Neural progenitor cell (in vitro differentiated cells): Measurements from ENCODE around the gene TUB. TPM values are rescaled to one million over a fixed set of nuclear protein-coding genes. Genes with fewer than 3 reads are reported as not detected.

Experiments
- DNase-seq: peaks from one replicate; pipeline ENCODE4 v3.0.0-alpha.2; 2016; ENCODE audit warnings: low spot score
- H2AFZ ChIP-seq: fragments of 200-600 bp; sonication (generic); replicated peaks from 2 replicates; pipeline ENCODE4 v1.6.1; 2016; ENCODE audit warnings: antibody characterized with exemption
- H3F3A ChIP-seq: fragments of 200-600 bp; sonication (generic); 2 replicates; pipeline ENCODE4 v1.6.1; 2016; ENCODE audit warnings: antibody characterized with exemption, low read depth
- H3K27ac ChIP-seq: fragments of 200-600 bp; sonication (generic); 2 replicates; pipeline ENCODE4 v1.5.1; 2016; ENCODE audit warnings: mild to moderate bottlenecking
- H3K27me3 ChIP-seq: fragments of 200-600 bp; sonication (generic); 2 replicates; pipeline ENCODE4 v1.6.1; 2016; ENCODE audit warnings: mild to moderate bottlenecking, moderate library complexity
- H3K36me3 ChIP-seq: fragments of 200-600 bp; sonication (generic); 2 replicates; pipeline ENCODE4 v1.5.1; 2016
- H3K4me1 ChIP-seq: fragments of 200-600 bp; sonication (generic); 2 replicates; pipeline ENCODE4 v1.6.1; 2016; ENCODE audit warnings: mixed run types
- H3K4me2 ChIP-seq: fragments of 200-600 bp; sonication (generic); 2 replicates; pipeline ENCODE4 v1.6.1; 2016
- H3K4me3 ChIP-seq: fragments of 200-600 bp; sonication (generic); 2 replicates; pipeline ENCODE4 v1.5.1; 2016
- H3K79me2 ChIP-seq: fragments of 200-600 bp; sonication (generic); 2 replicates; pipeline ENCODE4 v1.6.1; 2016; ENCODE audit warnings: low read depth
- H3K9ac ChIP-seq: fragments of 200-600 bp; sonication (generic); 2 replicates; pipeline ENCODE4 v1.6.1; 2016
- H3K9me3 ChIP-seq: fragments of 200-600 bp; sonication (generic); 2 replicates; pipeline ENCODE4 v1.5.1; 2016; ENCODE audit warnings: low read depth
- H4K20me1 ChIP-seq: fragments of 200-600 bp; sonication (generic); 2 replicates; pipeline ENCODE4 v1.6.1; 2016; ENCODE audit warnings: low read depth
- H3K27ac Mint-ChIP-seq: 3 replicates; pipeline ENCODE4 v1.8.0; 2021; ENCODE audit warnings: mixed read lengths
- H3K27me3 Mint-ChIP-seq: 2 replicates; pipeline ENCODE4 v1.8.0; 2022; ENCODE audit warnings: low read depth, mild to moderate bottlenecking, inconsistent platforms, moderate library complexity, mixed read lengths; ENCODE audit not compliant: insufficient read depth
- H3K36me3 Mint-ChIP-seq: 3 replicates; pipeline ENCODE4 v1.8.0; 2021; ENCODE audit warnings: mixed read lengths
- H3K4me1 Mint-ChIP-seq: 3 replicates; pipeline ENCODE4 v1.8.0; 2021; ENCODE audit warnings: mixed read lengths
- H3K4me3 Mint-ChIP-seq: 3 replicates; pipeline ENCODE4 v1.8.0; 2021; ENCODE audit warnings: mild to moderate bottlenecking, moderate library complexity, mixed read lengths
- H3K9me3 Mint-ChIP-seq: 3 replicates; pipeline ENCODE4 v1.8.0; 2020; ENCODE audit warnings: mixed read lengths
- EZH2 ChIP-seq: fragments of 200-600 bp; sonication (generic); IDR thresholded peaks from 2 replicates; pipeline ENCODE4 v1.6.1; 2017; ENCODE audit warnings: antibody characterized with exemption, mild to moderate bottlenecking, moderate library complexity
- EZH2phosphoT487 ChIP-seq: fragments of 200-600 bp; sonication (generic); IDR thresholded peaks from 2 replicates; pipeline ENCODE4 v1.6.1; 2017; ENCODE audit warnings: antibody characterized with exemption
- total RNA-seq: library from RNA; depleted of rRNA; stranded (reverse); fragments of >200 nt; gene quantifications from 2 replicates; pipeline ENCODE4 v1.2.3, GENCODE V29; 2015; ENCODE audit warnings: low replicate concordance
- TF ChIP-seq, protein P1 (sequence below): fragments of 200-600 bp; sonication (generic); IDR thresholded peaks from 2 replicates; pipeline ENCODE4 v1.5.1; 2017; ENCODE audit warnings: antibody characterized with exemption, mild to moderate bottlenecking

Gene TUB
- total RNA-seq, 1 donor from 2014 or later = 28.7 TPM

DNA sequence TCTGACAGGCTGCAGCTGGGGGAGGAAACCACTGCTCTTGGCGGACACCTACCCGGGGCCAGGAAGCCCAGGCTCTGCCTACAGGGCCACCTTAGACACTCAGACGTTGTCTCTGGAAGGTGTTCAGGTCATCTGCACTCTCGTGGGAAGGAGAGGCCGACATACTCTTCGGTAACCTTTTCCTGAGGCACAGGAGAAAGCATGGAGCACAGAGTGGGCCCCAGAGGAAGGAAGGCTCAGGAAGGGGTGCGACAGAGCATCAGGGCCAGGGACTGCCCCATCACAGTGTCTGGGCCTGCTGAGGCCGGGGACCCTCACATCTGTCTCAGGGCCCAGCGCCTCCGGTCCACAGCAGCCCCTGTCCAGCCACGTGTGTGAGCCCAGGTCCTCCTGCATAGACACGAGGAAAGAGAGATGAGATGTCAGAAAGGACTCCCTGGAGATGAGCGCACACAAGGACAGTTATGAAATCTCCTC, 18.2 kb upstream of the TUB start:
- Histone ChIP-seq H3K4me1 (no peaks in the 10 kb centered on the region), H3K27ac (no peak overlapping the region), H4K20me1 (no peaks in the 10 kb centered on the region), H3K4me3 (no peak overlapping the region), H3K36me3 (no peaks in the 10 kb centered on the region), H3K9ac (no peak overlapping the region), H2AFZ (no peak overlapping the region), H3K9me3 (no peaks in the 10 kb centered on the region), H3K4me2 (no peak overlapping the region), H3K27me3 (no peaks in the 10 kb centered on the region), H3K79me2 (no peaks in the 10 kb centered on the region), H3F3A (no peaks in the 10 kb centered on the region)
- Mint-ChIP-seq H3K36me3 (no peaks in the 10 kb centered on the region), H3K4me1 (peaks cover 10% of the 10 kb centered on the region), H3K27ac (no peak overlapping the region), H3K4me3 (no peak overlapping the region), H3K27me3 (peaks cover 14% of the 10 kb centered on the region), H3K9me3 (no peaks in the 10 kb centered on the region)
- TF ChIP-seq EZH2 (no peak), EZH2phosphoT487 (no peak)
- TF ChIP-seq, protein P1, sequence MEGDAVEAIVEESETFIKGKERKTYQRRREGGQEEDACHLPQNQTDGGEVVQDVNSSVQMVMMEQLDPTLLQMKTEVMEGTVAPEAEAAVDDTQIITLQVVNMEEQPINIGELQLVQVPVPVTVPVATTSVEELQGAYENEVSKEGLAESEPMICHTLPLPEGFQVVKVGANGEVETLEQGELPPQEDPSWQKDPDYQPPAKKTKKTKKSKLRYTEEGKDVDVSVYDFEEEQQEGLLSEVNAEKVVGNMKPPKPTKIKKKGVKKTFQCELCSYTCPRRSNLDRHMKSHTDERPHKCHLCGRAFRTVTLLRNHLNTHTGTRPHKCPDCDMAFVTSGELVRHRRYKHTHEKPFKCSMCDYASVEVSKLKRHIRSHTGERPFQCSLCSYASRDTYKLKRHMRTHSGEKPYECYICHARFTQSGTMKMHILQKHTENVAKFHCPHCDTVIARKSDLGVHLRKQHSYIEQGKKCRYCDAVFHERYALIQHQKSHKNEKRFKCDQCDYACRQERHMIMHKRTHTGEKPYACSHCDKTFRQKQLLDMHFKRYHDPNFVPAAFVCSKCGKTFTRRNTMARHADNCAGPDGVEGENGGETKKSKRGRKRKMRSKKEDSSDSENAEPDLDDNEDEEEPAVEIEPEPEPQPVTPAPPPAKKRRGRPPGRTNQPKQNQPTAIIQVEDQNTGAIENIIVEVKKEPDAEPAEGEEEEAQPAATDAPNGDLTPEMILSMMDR = no peak
- no peak for DNase-seq

DNA sequence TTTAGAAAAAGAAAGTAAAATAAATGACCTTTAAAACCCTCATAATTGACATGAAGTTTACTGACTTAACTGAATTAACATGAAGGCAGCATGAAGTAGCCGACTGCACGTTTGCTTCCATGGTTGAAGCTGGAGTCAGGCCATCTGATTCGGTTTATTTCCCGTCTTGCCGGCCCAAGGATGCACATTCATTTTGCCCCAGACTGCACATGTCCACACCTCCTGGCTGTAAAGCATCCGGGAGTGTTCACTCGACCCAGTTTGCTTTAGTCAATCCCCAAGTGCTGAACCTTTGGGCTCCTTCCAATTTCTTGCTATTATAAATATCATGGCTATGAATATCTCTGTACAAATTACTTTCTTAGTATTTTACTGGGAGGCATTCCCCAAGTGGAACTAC, 17.7 kb upstream of the TUB start:
- H3K9me3 ChIP-seq = no peaks in the 10 kb centered on the region
- no peak for TF ChIP-seq EZH2
- TF ChIP-seq EZH2phosphoT487 = no peak
- TF ChIP-seq, protein P1 = no peak
- H2AFZ ChIP-seq = no peak overlapping the region
- no peak overlapping the region for H3K4me3 ChIP-seq
- Mint-ChIP-seq H3K27me3 (peaks cover 17% of the 10 kb centered on the region), H3K4me3 (no peak overlapping the region), H3K4me1 (peaks cover 10% of the 10 kb centered on the region), H3K9me3 (no peaks in the 10 kb centered on the region), H3K36me3 (no peaks in the 10 kb centered on the region), H3K27ac (no peak overlapping the region)
- no peak overlapping the region for H3K9ac ChIP-seq
- H4K20me1 ChIP-seq = no peaks in the 10 kb centered on the region
- H3K79me2 ChIP-seq = no peaks in the 10 kb centered on the region
- no peaks in the 10 kb centered on the region for H3K36me3 ChIP-seq
- H3K4me1 ChIP-seq = no peaks in the 10 kb centered on the region
- no peak overlapping the region for H3K4me2 ChIP-seq
- DNase-seq = no peak
- no peak overlapping the region for H3K27ac ChIP-seq
- no peaks in the 10 kb centered on the region for H3K27me3 ChIP-seq
- no peaks in the 10 kb centered on the region for H3F3A ChIP-seq

DNA sequence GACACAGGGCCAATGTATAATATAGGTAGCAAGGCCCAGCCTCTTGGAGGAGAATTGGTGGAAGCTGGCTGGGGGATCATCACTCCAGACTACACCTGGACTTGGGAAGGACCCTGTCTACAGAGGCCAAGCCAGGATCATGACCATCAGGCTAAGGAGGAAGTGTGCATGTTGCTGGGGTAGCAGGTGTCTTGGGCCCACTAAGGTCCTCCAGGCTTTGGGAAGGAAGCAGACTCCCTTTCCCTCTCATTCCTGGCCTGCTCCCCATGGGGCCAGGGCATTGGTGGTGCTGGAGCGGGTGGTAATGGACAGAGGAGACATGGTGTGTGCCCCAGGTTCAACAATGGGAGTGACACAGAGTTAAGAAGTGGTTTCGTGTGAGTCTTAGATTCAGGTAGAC, 16.0 kb upstream of the TUB start:
- no peak for DNase-seq

More for the DNA sequence above, 16.0 kb upstream of the TUB start:
- no peak overlapping the region for H3K4me2 ChIP-seq
- H3K36me3 ChIP-seq = no peaks in the 10 kb centered on the region
- no peaks in the 10 kb centered on the region for H3K36me3 Mint-ChIP-seq
- H3F3A ChIP-seq = no peaks in the 10 kb centered on the region
- H3K9me3 Mint-ChIP-seq = no peaks in the 10 kb centered on the region
- H3K9ac ChIP-seq = no peak overlapping the region
- no peaks in the 10 kb centered on the region for H3K27me3 ChIP-seq
- H3K27me3 Mint-ChIP-seq = peaks cover 19% of the 10 kb centered on the region
- peaks cover 9% of the 10 kb centered on the region for H3K4me1 Mint-ChIP-seq
- H3K4me3 ChIP-seq = no peak overlapping the region
- H3K79me2 ChIP-seq = no peaks in the 10 kb centered on the region
- H2AFZ ChIP-seq = no peak overlapping the region
- no peaks in the 10 kb centered on the region for H4K20me1 ChIP-seq
- H3K4me1 ChIP-seq = no peaks in the 10 kb centered on the region
- no peak overlapping the region for H3K27ac ChIP-seq
- TF ChIP-seq EZH2phosphoT487 (no peak), EZH2 (no peak)
- TF ChIP-seq, protein P1 = no peak
- H3K4me3 Mint-ChIP-seq = no peak overlapping the region
- no peak overlapping the region for H3K27ac Mint-ChIP-seq
- no peaks in the 10 kb centered on the region for H3K9me3 ChIP-seq
